HG02938 (cell line): ENCODE measurements around the gene STAP1.
"Not testable (repeated sequence)": the region's sequence is repeated elsewhere in the genome, so short reads cannot be mapped to it uniquely, and the experiment has no call there.

Source experiments
- ATAC-seq: cut with Tn5 transposase; IDR thresholded peaks from one replicate; pipeline ENCODE4 v1.9.1; 2021; ENCODE audit warnings: mild to moderate bottlenecking, moderate library complexity; ENCODE audit not compliant: unreplicated experiment

STAP1 gene

DNA sequence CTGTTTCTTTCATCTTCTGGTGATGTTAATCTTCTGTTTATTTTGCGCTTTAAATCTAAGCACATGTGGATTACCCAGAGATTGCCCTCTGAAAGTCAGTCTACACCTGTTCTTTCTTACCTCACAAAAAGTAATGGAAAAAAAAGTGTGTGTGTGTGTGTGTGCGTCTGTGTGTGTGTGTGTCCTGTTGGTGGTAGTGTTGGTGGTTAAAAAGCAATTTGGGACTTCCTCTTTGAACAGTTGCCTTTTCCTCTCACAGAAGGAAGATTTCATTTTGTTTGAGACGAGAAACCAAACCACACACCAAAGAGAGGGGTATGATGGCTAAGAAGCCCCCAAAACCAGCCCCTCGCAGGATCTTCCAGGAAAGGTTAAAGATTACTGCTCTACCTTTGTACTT, at the start of gene STAP1:
TSS of gene STAP1 (plus strand) at position 235 of the 400 bp plus-strand sequence. CDS start at position 318, 83 bp downstream.
- peak; percentile 56 for ATAC-seq

- no peak for ATAC-seq
Measured at GRCh38 chr4:67512501-67512900, 46.0 kb upstream of the STAP1 start.

GRCh38 chr4:67520141-67520540, 38.4 kb upstream of the STAP1 start:
- no peak for ATAC-seq

DNA sequence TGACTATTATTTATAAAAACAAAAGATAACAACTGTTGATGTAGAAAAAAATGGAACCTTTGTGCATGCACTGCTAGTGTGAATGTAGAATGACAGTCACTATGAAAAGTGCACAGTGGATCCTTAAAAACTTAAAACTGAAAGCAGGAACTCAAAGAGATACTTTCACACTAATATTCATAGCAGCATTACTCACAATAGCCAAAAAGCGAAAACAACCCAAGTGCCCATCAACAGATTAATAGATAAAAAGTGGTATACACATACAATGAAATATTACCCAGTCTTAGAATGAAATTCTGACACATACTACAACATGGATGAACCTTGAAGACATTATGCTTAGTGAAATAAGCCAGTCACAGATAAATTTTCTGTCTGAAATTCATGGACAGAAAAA, 37.0 kb upstream of the STAP1 start:
- ATAC-seq, result peak; percentile 47

- no peak for ATAC-seq
Measured at GRCh38 chr4:67522230-67522629, 36.3 kb upstream of the STAP1 start.

DNA sequence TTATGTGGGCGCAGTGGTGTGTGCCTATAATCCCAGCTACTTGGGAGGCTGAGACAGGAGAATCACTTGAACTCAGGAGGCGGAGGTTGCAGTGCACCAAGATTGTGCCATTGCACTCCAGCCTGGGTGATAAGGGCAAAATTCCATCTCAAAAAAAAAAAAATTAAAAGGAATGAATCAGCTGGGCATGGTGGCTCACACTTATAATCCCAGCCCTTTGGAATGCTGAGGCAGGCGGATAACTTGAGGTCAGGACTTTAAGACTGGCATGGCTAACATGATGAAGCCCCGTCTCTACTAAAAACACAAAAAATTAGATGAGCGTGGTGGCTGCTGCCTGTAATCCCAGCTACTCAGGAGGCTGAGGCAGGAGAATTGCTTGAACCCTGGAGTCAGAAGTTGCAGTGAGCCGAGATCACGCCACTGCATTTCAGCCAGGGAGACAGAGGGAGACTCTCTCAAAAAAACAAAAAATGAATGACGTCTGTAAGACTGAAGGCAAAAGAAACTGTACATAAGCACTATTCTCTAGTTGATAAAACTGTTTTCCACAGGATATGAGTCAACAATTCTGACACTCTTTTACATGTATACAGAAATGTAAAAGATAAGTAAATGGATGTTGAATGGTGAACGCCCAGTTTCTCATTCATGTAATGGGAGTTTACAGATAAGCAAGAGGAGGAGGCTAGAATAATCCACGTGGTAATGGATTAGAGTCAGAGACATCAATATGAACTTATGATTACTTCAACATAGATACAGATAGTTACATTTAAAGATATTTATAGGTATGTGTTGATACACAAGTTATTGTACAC, 35.5 kb upstream of the STAP1 start:
- no peak for ATAC-seq

GRCh38 chr4:67524140-67524539, 34.4 kb upstream of the STAP1 start:
- ATAC-seq, result not testable (repeated sequence)

DNA sequence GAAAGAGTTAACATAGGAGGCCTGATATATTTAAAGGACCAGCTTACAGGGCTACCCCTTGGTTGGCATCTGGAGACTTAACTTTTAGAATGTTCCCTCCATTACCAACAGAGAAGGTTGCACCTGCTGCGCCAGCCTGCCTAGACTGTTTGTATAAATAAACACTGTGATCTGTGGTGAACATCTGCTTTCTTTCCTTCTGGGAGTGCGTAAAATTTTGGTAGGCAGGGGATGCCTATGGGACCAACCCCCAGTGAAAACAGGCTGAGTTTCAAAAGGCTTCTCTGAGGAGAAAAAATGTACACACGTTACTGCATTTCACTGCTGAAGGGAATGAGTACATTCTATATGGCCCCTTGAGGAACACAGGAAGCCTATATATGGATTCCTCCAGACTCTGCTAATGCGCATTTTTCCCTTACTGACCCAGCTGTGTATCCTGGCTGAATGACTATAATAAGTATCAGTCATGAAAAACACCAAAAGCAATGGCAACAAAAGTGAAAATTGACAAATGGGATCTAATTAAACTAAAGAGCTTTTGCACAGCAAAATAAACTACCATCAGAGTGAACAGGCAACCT, 27.1 kb upstream of the STAP1 start:
- no peak for ATAC-seq

DNA sequence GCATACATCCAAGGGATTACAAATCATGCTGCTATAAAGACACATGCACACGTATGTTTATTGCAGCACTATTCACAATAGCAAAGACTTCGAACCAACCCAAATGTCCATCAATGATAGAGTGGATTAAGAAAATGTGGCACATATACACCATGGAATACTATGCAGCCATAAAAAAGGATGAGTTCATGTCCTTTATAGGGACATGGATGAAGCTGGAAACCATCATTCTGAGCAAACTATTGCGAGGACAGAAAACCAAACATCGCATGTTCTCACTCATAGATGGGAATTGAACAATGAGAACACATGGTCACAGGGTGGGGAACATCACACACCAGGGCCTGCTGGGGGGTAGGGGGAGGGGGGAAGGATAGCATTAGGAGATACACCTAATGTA, 26.1 kb upstream of the STAP1 start:
- not testable (repeated sequence) for ATAC-seq

DNA sequence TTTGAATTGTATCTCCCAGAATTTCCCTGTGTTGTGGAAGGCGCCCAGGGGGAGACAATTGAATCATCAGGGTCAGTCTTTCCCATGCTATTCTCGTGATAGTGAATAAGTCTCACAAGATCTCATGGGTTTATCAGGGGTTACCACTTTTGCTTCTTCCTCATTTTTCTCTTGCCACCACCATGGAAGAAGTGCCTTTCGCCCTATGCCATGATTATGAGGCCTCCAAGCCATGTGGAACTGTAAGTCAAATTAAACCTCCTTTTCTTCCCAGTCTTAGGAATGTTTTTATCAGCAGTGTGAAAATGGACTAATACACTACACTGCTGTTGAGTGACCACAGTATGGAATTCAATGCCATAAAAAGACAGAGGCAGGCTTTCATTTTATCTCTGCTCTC, 25.4 kb upstream of the STAP1 start:
- ATAC-seq, result no peak

GRCh38 chr4:67535280-67535840, 23.2 kb upstream of the STAP1 start:
- ATAC-seq, result no peak

GRCh38 chr4:67539830-67540229, 18.7 kb upstream of the STAP1 start:
- ATAC-seq, result no peak

DNA sequence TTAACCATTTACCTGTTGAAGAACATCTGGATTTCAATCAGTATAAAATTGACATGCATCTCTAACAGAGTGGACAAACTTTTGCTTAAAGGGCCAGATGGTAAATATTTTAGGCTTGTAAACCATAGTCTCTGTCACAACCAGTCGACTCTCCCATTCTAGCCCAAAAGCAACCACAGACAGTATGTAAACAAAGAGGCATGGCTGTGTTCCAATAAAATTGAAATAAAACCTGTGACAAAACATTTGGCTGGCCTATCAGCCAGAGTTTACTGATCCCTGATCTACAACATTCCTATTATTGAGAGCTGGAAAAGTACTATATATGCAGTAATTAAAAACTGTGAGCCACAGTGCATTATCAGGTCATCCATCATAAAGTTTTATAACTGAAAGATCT, 16.5 kb upstream of the STAP1 start:
- no peak for ATAC-seq

GRCh38 chr4:67545199-67546003, 13.1 kb upstream of the STAP1 start, which contains the start of gene CENPC:
Gene CENPC (minus strand): TSS chr4:67545503. CDS start chr4:67545355, 148 bp downstream.
- peak; percentile 93 for ATAC-seq

DNA sequence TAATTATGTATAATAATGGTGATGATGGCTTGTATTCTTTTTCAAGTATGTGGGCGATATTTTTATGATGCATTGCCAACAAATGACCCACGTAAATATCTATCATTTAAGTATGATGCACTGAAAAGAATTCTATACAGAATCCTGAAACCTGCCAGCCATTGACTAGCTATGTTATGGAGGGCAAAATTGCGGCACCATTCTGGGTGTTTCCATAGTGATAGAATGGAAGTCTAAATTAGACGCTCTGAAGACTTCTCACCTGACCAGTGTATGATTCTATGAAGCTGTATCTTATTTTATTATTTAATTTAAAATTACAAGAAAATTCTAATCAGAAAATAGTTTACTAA, 12.5 kb upstream of the STAP1 start:
- no peak for ATAC-seq

DNA sequence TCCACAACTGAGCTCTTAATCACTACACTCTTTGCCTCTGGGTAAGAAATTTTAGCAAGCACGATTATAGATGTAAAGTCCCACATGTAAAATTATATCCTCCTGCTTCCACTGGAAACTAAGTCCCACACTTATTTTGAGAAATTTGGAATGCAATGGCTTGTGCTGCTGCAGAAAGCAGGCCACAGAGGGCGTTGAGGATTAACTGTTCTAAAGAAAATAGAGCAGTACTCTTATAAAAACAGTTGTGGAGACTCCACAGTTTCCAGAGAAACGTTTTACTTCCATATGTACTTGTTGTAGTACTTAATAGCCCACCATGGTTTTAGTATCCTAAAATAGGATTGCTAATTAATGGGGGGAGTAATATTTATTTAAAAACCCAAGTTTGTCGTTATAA, 11.6 kb upstream of the STAP1 start:
- no peak for ATAC-seq

DNA sequence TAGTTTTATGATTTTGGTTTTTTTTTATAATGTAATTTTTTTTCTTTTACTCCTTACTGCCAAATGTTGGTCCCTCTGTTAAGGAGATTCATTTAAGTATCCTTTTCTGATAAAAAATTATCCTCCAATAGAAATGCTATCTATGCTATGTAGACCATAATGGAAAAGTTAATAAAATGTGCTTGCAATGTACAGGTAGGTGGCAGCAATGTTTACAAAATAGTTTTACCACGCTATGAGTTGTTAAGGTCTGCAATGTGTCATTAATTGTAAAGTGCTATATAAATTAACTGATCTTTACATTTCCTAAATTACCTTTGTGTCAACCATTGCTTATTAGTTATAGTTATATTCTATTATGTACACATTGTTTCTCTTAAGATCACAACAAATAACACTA, 9.4 kb upstream of the STAP1 start:
- ATAC-seq, result peak; percentile 28

DNA sequence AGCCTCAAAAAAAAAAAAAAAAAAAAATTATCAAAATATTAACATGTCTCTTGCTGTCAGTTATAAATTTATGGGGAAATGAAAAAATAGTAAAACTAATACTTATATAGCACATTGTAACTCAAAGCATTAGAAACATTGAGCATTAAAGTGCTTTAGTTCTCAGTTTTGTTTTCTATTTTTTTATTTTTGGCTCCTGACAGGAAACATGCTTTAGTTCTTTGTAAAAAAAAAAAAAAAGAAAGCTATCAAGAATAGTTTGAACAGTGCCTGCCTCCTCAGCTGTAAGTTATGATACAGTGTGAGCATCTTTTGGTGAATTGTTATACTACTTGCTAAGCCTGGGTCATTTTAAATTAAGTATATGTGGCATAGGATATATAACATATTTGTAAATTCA, 8.1 kb upstream of the STAP1 start:
- no peak for ATAC-seq

GRCh38 chr4:67550857-67551256, 7.7 kb upstream of the STAP1 start:
- ATAC-seq, result no peak

DNA sequence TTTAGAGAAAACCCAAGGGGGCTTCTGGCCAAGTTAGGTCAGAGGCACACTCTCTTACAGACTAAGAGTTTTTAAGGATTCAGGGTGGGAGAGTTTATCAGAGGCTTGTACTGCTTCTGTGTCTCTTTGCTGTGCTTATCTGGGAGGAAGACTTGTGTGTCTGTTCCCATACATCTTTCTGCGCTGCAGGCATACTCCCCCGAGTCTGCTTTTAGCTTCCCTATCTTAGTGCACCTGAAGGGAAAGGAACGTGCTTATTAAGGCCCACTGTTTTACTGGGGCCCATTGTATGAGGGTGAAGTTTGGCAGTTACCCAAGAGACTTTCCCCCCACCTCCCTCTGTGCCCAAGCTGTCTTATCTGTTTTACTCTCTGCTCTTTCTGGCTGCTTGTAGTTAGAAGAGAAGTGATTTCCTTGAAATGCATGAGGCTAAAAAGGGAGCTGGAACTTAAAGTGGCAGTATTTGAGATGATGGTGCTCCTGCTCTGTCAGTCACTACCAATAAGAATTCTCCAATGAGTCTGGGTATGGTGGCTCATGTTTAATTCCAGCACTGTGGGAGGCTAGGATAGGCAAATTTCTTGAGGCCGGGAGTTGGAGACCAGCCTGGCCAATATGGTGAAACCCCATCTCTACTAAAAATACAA, 6.3 kb upstream of the STAP1 start:
- not testable (repeated sequence) for ATAC-seq

- no peak for ATAC-seq
Measured at GRCh38 chr4:67554096-67554495, 4.4 kb upstream of the STAP1 start.
